ENCODE data around the gene EEF1E1.

DNA sequence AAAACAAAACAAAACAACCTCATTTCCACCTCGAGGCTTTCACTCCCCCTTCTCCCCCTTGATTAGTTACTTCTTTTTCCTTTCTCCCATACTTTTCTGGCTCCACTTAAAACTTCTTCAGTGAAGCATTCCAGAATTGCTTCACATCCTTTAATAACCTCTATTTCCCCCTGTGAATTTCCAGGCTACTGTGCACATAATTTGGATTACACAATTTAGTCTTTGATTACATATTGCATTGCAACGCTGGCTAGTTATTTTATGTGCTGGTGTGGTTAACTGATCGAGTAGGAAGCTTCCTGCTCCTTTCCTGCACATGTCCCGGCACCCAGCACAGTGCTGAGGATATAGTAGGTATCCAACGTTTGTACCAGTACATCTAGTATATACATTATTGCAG lies 28.1 kb upstream of the EEF1E1 start:
- no peak for TF ChIP-seq CTCF (IDR thresholded peaks at IDR 0.05)
- TF ChIP-seq ZFX (IDR thresholded peaks at IDR 0.05; ENCODE audit: borderline replicate concordance): no peak
